NB4 (cell line): Measurements from ENCODE around the gene CASP9.

Source experiments
- CTCF ChIP-seq: IDR thresholded peaks from one replicate; pipeline ENCODE4 v1.5.1; 2012; ENCODE audit warnings: low read depth, low read length
- MAX ChIP-seq: IDR thresholded peaks from 2 replicates; pipeline ENCODE4 v1.6.1; 2011; ENCODE audit warnings: low read depth, low read length
- MYC ChIP-seq: IDR thresholded peaks from 2 replicates; pipeline ENCODE4 v1.6.1; 2011; ENCODE audit warnings: low read depth, low read length
- POLR2A ChIP-seq: IDR thresholded peaks from 2 replicates; pipeline ENCODE4 v1.6.1; 2011; ENCODE audit warnings: mild to moderate bottlenecking; ENCODE audit not compliant: insufficient read length; ENCODE audit errors: extremely low read depth

DNA sequence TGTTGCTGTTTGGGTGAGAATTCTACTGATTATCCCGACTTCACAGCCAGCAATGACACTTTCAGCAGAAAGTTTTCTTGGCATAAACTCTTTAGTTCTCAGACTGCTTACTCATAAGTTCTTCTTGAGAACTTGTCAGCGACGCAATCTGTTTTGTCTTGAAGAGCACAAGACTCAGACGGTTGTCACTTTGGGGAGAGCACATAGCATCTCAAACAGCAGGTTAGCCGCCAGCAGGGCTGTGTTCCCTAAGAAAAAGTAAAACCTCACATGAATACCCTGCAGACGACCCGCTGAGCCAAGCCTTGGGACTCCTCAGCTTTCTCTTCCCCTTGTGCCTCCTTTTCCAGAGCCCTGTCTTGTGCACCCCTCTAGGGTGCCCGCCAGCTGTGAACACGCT is 49.5 kb upstream of the CASP9 start:
- TF ChIP-seq POLR2A (no peak), CTCF (no peak), MYC (no peak), MAX (no peak)
